ENCODE measurements around the gene TAPT1. TPM values are rescaled to one million over a fixed set of nuclear protein-coding genes. Genes with fewer than 3 reads are reported as not detected.

The TAPT1 gene
- total and polyA plus RNA-seq, 2 experiments from 2014 or later, result 3.6 to 9.9 TPM

- TF ChIP-seq NANOG (IDR thresholded peaks at IDR 0.05; ENCODE audit: borderline replicate concordance) (no peak), EZH2 (IDR thresholded peaks at IDR 0.05; ENCODE audit: low read depth, unreplicated experiment) (no peak), EZH2phosphoT487 (IDR thresholded peaks at IDR 0.05; ENCODE audit: unreplicated experiment) (no peak), STAT1 (IDR thresholded peaks at IDR 0.05; ENCODE audit: unreplicated experiment) (no peak), ETS1 (IDR thresholded peaks at IDR 0.05) (no peak), CREB1 (CRISPR knock-in tag; IDR thresholded peaks at IDR 0.05; ENCODE audit: low read depth) (no peak), JUNB (IDR thresholded peaks at IDR 0.05; ENCODE audit: unreplicated experiment) (no peak), ZNF114 (CRISPR knock-in tag; IDR thresholded peaks at IDR 0.05) (no peak), ZNF331 (CRISPR knock-in tag; IDR thresholded peaks at IDR 0.05; ENCODE audit: low read depth) (no peak), POLR2AphosphoS5 (IDR thresholded peaks at IDR 0.05; ENCODE audit: low read depth) (no peak)
- TF ChIP-seq, protein P1, sequence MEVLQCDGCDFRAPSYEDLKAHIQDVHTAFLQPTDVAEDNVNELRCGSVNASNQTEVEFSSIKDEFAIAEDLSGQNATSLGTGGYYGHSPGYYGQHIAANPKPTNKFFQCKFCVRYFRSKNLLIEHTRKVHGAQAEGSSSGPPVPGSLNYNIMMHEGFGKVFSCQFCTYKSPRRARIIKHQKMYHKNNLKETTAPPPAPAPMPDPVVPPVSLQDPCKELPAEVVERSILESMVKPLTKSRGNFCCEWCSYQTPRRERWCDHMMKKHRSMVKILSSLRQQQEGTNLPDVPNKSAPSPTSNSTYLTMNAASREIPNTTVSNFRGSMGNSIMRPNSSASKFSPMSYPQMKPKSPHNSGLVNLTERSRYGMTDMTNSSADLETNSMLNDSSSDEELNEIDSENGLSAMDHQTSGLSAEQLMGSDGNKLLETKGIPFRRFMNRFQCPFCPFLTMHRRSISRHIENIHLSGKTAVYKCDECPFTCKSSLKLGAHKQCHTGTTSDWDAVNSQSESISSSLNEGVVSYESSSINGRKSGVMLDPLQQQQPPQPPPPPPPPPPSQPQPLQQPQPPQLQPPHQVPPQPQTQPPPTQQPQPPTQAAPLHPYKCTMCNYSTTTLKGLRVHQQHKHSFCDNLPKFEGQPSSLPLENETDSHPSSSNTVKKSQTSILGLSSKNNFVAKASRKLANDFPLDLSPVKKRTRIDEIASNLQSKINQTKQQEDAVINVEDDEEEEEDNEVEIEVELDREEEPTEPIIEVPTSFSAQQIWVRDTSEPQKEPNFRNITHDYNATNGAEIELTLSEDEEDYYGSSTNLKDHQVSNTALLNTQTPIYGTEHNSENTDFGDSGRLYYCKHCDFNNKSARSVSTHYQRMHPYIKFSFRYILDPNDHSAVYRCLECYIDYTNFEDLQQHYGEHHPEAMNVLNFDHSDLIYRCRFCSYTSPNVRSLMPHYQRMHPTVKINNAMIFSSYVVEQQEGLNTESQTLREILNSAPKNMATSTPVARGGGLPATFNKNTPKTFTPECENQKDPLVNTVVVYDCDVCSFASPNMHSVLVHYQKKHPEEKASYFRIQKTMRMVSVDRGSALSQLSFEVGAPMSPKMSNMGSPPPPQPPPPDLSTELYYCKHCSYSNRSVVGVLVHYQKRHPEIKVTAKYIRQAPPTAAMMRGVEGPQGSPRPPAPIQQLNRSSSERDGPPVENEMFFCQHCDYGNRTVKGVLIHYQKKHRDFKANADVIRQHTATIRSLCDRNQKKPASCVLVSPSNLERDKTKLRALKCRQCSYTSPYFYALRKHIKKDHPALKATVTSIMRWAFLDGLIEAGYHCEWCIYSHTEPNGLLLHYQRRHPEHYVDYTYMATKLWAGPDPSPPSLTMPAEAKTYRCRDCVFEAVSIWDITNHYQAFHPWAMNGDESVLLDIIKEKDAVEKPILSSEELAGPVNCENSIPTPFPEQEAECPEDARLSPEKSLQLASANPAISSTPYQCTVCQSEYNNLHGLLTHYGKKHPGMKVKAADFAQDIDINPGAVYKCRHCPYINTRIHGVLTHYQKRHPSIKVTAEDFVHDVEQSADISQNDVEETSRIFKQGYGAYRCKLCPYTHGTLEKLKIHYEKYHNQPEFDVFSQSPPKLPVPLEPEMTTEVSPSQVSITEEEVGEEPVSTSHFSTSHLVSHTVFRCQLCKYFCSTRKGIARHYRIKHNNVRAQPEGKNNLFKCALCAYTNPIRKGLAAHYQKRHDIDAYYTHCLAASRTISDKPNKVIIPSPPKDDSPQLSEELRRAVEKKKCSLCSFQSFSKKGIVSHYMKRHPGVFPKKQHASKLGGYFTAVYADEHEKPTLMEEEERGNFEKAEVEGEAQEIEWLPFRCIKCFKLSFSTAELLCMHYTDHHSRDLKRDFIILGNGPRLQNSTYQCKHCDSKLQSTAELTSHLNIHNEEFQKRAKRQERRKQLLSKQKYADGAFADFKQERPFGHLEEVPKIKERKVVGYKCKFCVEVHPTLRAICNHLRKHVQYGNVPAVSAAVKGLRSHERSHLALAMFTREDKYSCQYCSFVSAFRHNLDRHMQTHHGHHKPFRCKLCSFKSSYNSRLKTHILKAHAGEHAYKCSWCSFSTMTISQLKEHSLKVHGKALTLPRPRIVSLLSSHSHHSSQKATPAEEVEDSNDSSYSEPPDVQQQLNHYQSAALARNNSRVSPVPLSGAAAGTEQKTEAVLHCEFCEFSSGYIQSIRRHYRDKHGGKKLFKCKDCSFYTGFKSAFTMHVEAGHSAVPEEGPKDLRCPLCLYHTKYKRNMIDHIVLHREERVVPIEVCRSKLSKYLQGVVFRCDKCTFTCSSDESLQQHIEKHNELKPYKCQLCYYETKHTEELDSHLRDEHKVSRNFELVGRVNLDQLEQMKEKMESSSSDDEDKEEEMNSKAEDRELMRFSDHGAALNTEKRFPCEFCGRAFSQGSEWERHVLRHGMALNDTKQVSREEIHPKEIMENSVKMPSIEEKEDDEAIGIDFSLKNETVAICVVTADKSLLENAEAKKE (CRISPR knock-in tag; IDR thresholded peaks at IDR 0.05), result no peak
- TF ChIP-seq, protein P2, sequence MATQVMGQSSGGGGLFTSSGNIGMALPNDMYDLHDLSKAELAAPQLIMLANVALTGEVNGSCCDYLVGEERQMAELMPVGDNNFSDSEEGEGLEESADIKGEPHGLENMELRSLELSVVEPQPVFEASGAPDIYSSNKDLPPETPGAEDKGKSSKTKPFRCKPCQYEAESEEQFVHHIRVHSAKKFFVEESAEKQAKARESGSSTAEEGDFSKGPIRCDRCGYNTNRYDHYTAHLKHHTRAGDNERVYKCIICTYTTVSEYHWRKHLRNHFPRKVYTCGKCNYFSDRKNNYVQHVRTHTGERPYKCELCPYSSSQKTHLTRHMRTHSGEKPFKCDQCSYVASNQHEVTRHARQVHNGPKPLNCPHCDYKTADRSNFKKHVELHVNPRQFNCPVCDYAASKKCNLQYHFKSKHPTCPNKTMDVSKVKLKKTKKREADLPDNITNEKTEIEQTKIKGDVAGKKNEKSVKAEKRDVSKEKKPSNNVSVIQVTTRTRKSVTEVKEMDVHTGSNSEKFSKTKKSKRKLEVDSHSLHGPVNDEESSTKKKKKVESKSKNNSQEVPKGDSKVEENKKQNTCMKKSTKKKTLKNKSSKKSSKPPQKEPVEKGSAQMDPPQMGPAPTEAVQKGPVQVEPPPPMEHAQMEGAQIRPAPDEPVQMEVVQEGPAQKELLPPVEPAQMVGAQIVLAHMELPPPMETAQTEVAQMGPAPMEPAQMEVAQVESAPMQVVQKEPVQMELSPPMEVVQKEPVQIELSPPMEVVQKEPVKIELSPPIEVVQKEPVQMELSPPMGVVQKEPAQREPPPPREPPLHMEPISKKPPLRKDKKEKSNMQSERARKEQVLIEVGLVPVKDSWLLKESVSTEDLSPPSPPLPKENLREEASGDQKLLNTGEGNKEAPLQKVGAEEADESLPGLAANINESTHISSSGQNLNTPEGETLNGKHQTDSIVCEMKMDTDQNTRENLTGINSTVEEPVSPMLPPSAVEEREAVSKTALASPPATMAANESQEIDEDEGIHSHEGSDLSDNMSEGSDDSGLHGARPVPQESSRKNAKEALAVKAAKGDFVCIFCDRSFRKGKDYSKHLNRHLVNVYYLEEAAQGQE (IDR thresholded peaks at IDR 0.05; ENCODE audit: unreplicated experiment), result no peak
- TF ChIP-seq, protein P3, sequence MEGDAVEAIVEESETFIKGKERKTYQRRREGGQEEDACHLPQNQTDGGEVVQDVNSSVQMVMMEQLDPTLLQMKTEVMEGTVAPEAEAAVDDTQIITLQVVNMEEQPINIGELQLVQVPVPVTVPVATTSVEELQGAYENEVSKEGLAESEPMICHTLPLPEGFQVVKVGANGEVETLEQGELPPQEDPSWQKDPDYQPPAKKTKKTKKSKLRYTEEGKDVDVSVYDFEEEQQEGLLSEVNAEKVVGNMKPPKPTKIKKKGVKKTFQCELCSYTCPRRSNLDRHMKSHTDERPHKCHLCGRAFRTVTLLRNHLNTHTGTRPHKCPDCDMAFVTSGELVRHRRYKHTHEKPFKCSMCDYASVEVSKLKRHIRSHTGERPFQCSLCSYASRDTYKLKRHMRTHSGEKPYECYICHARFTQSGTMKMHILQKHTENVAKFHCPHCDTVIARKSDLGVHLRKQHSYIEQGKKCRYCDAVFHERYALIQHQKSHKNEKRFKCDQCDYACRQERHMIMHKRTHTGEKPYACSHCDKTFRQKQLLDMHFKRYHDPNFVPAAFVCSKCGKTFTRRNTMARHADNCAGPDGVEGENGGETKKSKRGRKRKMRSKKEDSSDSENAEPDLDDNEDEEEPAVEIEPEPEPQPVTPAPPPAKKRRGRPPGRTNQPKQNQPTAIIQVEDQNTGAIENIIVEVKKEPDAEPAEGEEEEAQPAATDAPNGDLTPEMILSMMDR (conservative IDR thresholded peaks at IDR 0.05; ENCODE audit: low read depth in 2 of 2), result no peak
- Histone ChIP-seq H3K27me3 (ENCODE audit: insufficient read depth) (no peaks in the 10 kb centered on the region), H3K4me3 (no peak overlapping the region), H3K36me3 (ENCODE audit: insufficient read depth) (peaks cover 5% of the 10 kb centered on the region; the same call in 1 of the 2 replicates), H3K9me2 (ENCODE audit: insufficient read depth) (no peaks in the 10 kb centered on the region), H3K79me2 (replicated peaks; ENCODE audit: insufficient read depth) (no peaks in the 10 kb centered on the region), H3K27ac (ENCODE audit: low read depth) (no peak overlapping the region), H3F3A (replicated peaks; ENCODE audit: low read depth) (no peaks in the 10 kb centered on the region), H3K4me2 (no peak overlapping the region), H4K20me1 (replicated peaks; ENCODE audit: insufficient read depth) (no peaks in the 10 kb centered on the region), H3K4me1 (ENCODE audit: insufficient read depth) (no peaks in the 10 kb centered on the region), H2AFZ (no peak overlapping the region)
- Mint-ChIP-seq H3K36me3 (ENCODE audit: low read depth) (peaks cover 19% of the 10 kb centered on the region), H3K27ac (0 out of 2 replicates have a peak overlapping the region, but pooled peaks have one; percentile 45), H3K4me3 (no peak overlapping the region), H3K27me3 (ENCODE audit: insufficient read depth, low read depth, poor library complexity) (no peaks in the 10 kb centered on the region), H3K9me3 (no peaks in the 10 kb centered on the region), H3K4me1 (peaks cover 10% of the 10 kb centered on the region)
- ATAC-seq, result no peak
- DNase-seq (ENCODE audit: low spot score), result no peak
Measured at GRCh38 chr4:16161851-16162408, 64.3 kb downstream of the TAPT1 start.

Data from GM23338 (cell line).